ENCODE results near the gene KANSL1. TPM values are rescaled to one million over a fixed set of nuclear protein-coding genes. Genes with fewer than 3 reads are reported as not detected.
"Not testable (repeated sequence)": the region's sequence is repeated elsewhere in the genome, so short reads cannot be mapped to it uniquely, and the experiment has no call there.

The KANSL1 gene
- polyA plus RNA-seq, 1 donor from 2014 or later = 65.0 TPM

DNA sequence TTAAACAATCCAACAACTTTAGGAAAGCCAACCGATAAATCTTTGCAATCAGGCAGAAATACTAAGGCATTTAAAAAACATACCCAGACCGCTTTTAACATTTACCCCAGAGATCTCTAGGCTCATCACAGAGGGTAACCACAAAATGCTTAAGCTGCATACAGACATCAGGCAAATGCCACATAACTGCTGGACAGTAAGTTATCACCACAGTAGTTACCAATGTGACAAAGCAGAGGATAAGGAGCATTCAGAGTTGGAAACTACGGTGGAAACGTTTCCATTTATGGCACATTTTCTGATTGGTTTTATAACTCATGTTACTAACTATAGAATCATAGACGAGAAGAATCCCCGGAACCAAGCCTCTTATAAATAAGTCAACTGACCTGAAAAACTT, 77.5 kb downstream of the KANSL1 start:
- Histone ChIP-seq H3K36me3 (ENCODE audit: insufficient read depth, low read length) (no peaks in the 10 kb centered on the region), H3K9me2 (ENCODE audit: insufficient read depth, low read length) (no peaks in the 10 kb centered on the region), H3K4me2 (ENCODE audit: low read length) (no peak overlapping the region), H3K9ac (ENCODE audit: low read length) (no peak overlapping the region), H3K9me3 (ENCODE audit: low read length) (no peaks in the 10 kb centered on the region), H3K4me3 (ENCODE audit: low read length) (no peak overlapping the region), H2AFZ (ENCODE audit: low read depth, low read length) (no peak overlapping the region), H3K79me2 (replicated peaks; ENCODE audit: insufficient read depth, low read length) (peaks cover 94% of the 10 kb centered on the region), H3F3A (ENCODE audit: insufficient read depth, low read length, poor library complexity, severe bottlenecking) (no peaks in the 10 kb centered on the region), H4K20me1 (ENCODE audit: insufficient read depth) (peaks cover 54% of the 10 kb centered on the region), H3K27ac (ENCODE audit: low read length) (no peak overlapping the region), H3K27me3 (ENCODE audit: insufficient read depth, low read depth, low read length) (no peaks in the 10 kb centered on the region)
- TF ChIP-seq SMC3 (conservative IDR thresholded peaks at IDR 0.05; ENCODE audit: poor library complexity) (no peak), MXI1 (conservative IDR thresholded peaks at IDR 0.05; ENCODE audit: poor library complexity, severe bottlenecking) (no peak), RAD21 (conservative IDR thresholded peaks at IDR 0.05) (no peak), POLR2AphosphoS5 (IDR thresholded peaks at IDR 0.05) (no peak), TAF1 (IDR thresholded peaks at IDR 0.05; ENCODE audit: low read depth) (no peak), EP300 (conservative IDR thresholded peaks at IDR 0.05; ENCODE audit: poor library complexity, severe bottlenecking) (no peak), EZH2 (IDR thresholded peaks at IDR 0.05; ENCODE audit: borderline replicate concordance, insufficient read depth, low read length, poor library complexity, severe bottlenecking) (no peak)
- TF ChIP-seq, protein P1, sequence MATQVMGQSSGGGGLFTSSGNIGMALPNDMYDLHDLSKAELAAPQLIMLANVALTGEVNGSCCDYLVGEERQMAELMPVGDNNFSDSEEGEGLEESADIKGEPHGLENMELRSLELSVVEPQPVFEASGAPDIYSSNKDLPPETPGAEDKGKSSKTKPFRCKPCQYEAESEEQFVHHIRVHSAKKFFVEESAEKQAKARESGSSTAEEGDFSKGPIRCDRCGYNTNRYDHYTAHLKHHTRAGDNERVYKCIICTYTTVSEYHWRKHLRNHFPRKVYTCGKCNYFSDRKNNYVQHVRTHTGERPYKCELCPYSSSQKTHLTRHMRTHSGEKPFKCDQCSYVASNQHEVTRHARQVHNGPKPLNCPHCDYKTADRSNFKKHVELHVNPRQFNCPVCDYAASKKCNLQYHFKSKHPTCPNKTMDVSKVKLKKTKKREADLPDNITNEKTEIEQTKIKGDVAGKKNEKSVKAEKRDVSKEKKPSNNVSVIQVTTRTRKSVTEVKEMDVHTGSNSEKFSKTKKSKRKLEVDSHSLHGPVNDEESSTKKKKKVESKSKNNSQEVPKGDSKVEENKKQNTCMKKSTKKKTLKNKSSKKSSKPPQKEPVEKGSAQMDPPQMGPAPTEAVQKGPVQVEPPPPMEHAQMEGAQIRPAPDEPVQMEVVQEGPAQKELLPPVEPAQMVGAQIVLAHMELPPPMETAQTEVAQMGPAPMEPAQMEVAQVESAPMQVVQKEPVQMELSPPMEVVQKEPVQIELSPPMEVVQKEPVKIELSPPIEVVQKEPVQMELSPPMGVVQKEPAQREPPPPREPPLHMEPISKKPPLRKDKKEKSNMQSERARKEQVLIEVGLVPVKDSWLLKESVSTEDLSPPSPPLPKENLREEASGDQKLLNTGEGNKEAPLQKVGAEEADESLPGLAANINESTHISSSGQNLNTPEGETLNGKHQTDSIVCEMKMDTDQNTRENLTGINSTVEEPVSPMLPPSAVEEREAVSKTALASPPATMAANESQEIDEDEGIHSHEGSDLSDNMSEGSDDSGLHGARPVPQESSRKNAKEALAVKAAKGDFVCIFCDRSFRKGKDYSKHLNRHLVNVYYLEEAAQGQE (IDR thresholded peaks at IDR 0.05; ENCODE audit: borderline replicate concordance) = no peak
- TF ChIP-seq, protein P2, sequence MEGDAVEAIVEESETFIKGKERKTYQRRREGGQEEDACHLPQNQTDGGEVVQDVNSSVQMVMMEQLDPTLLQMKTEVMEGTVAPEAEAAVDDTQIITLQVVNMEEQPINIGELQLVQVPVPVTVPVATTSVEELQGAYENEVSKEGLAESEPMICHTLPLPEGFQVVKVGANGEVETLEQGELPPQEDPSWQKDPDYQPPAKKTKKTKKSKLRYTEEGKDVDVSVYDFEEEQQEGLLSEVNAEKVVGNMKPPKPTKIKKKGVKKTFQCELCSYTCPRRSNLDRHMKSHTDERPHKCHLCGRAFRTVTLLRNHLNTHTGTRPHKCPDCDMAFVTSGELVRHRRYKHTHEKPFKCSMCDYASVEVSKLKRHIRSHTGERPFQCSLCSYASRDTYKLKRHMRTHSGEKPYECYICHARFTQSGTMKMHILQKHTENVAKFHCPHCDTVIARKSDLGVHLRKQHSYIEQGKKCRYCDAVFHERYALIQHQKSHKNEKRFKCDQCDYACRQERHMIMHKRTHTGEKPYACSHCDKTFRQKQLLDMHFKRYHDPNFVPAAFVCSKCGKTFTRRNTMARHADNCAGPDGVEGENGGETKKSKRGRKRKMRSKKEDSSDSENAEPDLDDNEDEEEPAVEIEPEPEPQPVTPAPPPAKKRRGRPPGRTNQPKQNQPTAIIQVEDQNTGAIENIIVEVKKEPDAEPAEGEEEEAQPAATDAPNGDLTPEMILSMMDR (IDR thresholded peaks at IDR 0.05; ENCODE audit: poor library complexity, severe bottlenecking) = no peak

GRCh38 chr17:46111236-46111635, 82.0 kb downstream of the KANSL1 start:
- not testable (repeated sequence) for H3F3A ChIP-seq (ENCODE audit: insufficient read depth, low read length, poor library complexity, severe bottlenecking); H3K4me2 ChIP-seq (ENCODE audit: low read length); H3K9me3 ChIP-seq (ENCODE audit: low read length); H3K9ac ChIP-seq (ENCODE audit: low read length); H3K9me2 ChIP-seq (ENCODE audit: insufficient read depth, low read length); H3K4me3 ChIP-seq (ENCODE audit: low read length); H2AFZ ChIP-seq (ENCODE audit: low read depth, low read length); H3K27ac ChIP-seq (ENCODE audit: low read length); H3K27me3 ChIP-seq (ENCODE audit: insufficient read depth, low read depth, low read length); H3K36me3 ChIP-seq (ENCODE audit: insufficient read depth, low read length)
- H4K20me1 ChIP-seq (ENCODE audit: insufficient read depth) = peaks cover 56% of the 10 kb centered on the region
- peaks cover 94% of the 10 kb centered on the region for H3K79me2 ChIP-seq (replicated peaks; ENCODE audit: insufficient read depth, low read length)

DNA sequence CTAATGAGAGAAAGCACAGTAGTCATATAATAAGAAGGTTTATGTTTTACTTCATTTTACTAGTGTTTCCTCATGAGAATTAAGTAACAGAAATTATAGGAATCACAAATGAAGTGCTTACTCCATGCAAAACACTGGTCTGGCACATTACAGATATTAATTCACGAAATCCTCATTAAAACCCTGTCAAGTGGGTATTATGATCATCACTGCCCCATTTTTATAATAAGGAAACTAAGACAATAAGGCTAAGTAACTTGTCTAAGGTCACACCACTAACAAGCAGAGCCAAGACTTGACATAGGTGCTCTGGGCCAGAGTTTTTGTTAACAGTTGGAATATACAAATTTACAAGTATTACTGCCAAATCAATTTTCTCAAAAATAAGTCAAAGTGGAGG, 83.0 kb downstream of the KANSL1 start:
- peaks cover 49% of the 10 kb centered on the region for H4K20me1 ChIP-seq (ENCODE audit: insufficient read depth)
- no peak overlapping the region for H3K4me3 ChIP-seq (ENCODE audit: low read length)
- H3K9me2 ChIP-seq (ENCODE audit: insufficient read depth, low read length) = no peaks in the 10 kb centered on the region
- no peak overlapping the region for H3K4me2 ChIP-seq (ENCODE audit: low read length)
- H3F3A ChIP-seq (ENCODE audit: insufficient read depth, low read length, poor library complexity, severe bottlenecking) = no peaks in the 10 kb centered on the region
- H3K9ac ChIP-seq (ENCODE audit: low read length) = no peak overlapping the region
- peaks cover 94% of the 10 kb centered on the region for H3K79me2 ChIP-seq (replicated peaks; ENCODE audit: insufficient read depth, low read length)
- H3K27me3 ChIP-seq (ENCODE audit: insufficient read depth, low read depth, low read length) = no peaks in the 10 kb centered on the region
- TF ChIP-seq TAF1 (IDR thresholded peaks at IDR 0.05; ENCODE audit: low read depth) (no peak), EZH2 (IDR thresholded peaks at IDR 0.05; ENCODE audit: borderline replicate concordance, insufficient read depth, low read length, poor library complexity, severe bottlenecking) (no peak), EP300 (conservative IDR thresholded peaks at IDR 0.05; ENCODE audit: poor library complexity, severe bottlenecking) (no peak), POLR2AphosphoS5 (IDR thresholded peaks at IDR 0.05) (no peak), MXI1 (conservative IDR thresholded peaks at IDR 0.05; ENCODE audit: poor library complexity, severe bottlenecking) (no peak), SMC3 (conservative IDR thresholded peaks at IDR 0.05; ENCODE audit: poor library complexity) (no peak), RAD21 (conservative IDR thresholded peaks at IDR 0.05) (no peak)
- TF ChIP-seq, protein P1 (IDR thresholded peaks at IDR 0.05; ENCODE audit: borderline replicate concordance) = no peak
- TF ChIP-seq, protein P2 (IDR thresholded peaks at IDR 0.05; ENCODE audit: poor library complexity, severe bottlenecking) = no peak
- H3K27ac ChIP-seq (ENCODE audit: low read length) = no peak overlapping the region
- H3K36me3 ChIP-seq (ENCODE audit: insufficient read depth, low read length) = no peaks in the 10 kb centered on the region
- H3K9me3 ChIP-seq (ENCODE audit: low read length) = no peaks in the 10 kb centered on the region
- no peak overlapping the region for H2AFZ ChIP-seq (ENCODE audit: low read depth, low read length)
